Fibroblast of lung (primary cell): ENCODE measurements around the gene PPP1R18.
"Not testable (repeated sequence)": the region's sequence is repeated elsewhere in the genome, so short reads cannot be mapped to it uniquely, and the experiment has no call there.

Experiments
- CTCF ChIP-seq, 2 donors: IDR thresholded peaks in 1 of 2; conservative IDR thresholded peaks in 1 of 2; 1 replicate in 1 of 2; 2 replicates in 1 of 2; pipeline ENCODE4 v1.5.1; 2011 to 2012; ENCODE audit warnings: low read length in 2 of 2, control low read depth in 1 of 2, inconsistent platforms in 1 of 2, low read depth in 1 of 2, mild to moderate bottlenecking in 1 of 2
- EZH2 ChIP-seq: IDR thresholded peaks from 2 replicates; pipeline ENCODE4 v1.5.1; 2012; ENCODE audit warnings: low read length, control low read depth, mild to moderate bottlenecking; ENCODE audit errors: missing control alignments

- peak in 1 of 2 donors; percentile 2 for TF ChIP-seq CTCF (conservative IDR thresholded peaks at IDR 0.05 in 1 of 2, IDR thresholded peaks at IDR 0.05 in 1 of 2; ENCODE audit: low read depth in 1 of 2, low read length in 2 of 2)
- not testable (repeated sequence) for TF ChIP-seq EZH2
Observed at GRCh38 chr6:30723843-30724741, 37.6 kb upstream of the PPP1R18 start.
